Suprapubic skin (tissue), 4 donors: ENCODE measurements around the gene UNCX. TPM values are rescaled to one million over a fixed set of nuclear protein-coding genes. Genes with fewer than 3 reads are reported as not detected.

Experiments
- DNase-seq, 2 donors: peaks; one replicate each; pipeline ENCODE4 v3.0.0-alpha.2; 2019; ENCODE audit warnings: low spot score in 2 of 2
- H3K27ac ChIP-seq: fragments of 200-600 bp; sonication (generic); one replicate; pipeline ENCODE4 v1.5.1; 2019
- H3K27me3 ChIP-seq: fragments of 200-600 bp; sonication (generic); one replicate; pipeline ENCODE4 v1.5.1; 2019
- H3K36me3 ChIP-seq: fragments of 200-600 bp; sonication (generic); one replicate; pipeline ENCODE4 v1.5.1; 2019
- H3K4me1 ChIP-seq: fragments of 200-600 bp; sonication (generic); one replicate; pipeline ENCODE4 v1.5.1; 2019
- H3K4me3 ChIP-seq: fragments of 200-600 bp; sonication (generic); one replicate; pipeline ENCODE4 v1.5.1; 2019; ENCODE audit warnings: mild to moderate bottlenecking
- H3K9me3 ChIP-seq: fragments of 200-600 bp; sonication (generic); one replicate; pipeline ENCODE4 v1.5.1; 2019
- CTCF ChIP-seq, 2 donors: fragments of 200-600 bp in 1 of 2; fragments of 450-650 bp in 1 of 2; sonication (generic) in 1 of 2; IDR thresholded peaks; one replicate each; pipeline ENCODE4 v1.5.1; 2016 to 2019; ENCODE audit warnings: antibody characterized with exemption in 2 of 2, mild to moderate bottlenecking in 1 of 2, moderate library complexity in 1 of 2
- EP300 ChIP-seq: sonication (generic); formaldehyde crosslinking; IDR thresholded peaks from one replicate; pipeline ENCODE4 v1.6.1; 2017; ENCODE audit warnings: antibody characterized with exemption
- POLR2A ChIP-seq, 2 donors: fragments of 450-650 bp; IDR thresholded peaks; one replicate each; pipeline ENCODE4 v1.6.1; 2017; ENCODE audit warnings: antibody characterized with exemption in 2 of 2, mild to moderate bottlenecking in 2 of 2, moderate library complexity in 2 of 2
- POLR2AphosphoS5 ChIP-seq, 3 donors: sonication (generic); formaldehyde crosslinking; IDR thresholded peaks; one replicate each; pipeline ENCODE4 v1.6.1; 2017; ENCODE audit warnings: antibody characterized with exemption in 3 of 3
- WGBS: methylation state at CpG from one replicate; pipeline ENCODE4 v1.1.5; 2018; 5-methylcytosine and 5-hydroxymethylcytosine counted together
- total RNA-seq, 4 donors: library from RNA; depleted of rRNA; stranded (reverse); fragments of >200 nt; gene quantifications; one replicate each; pipeline ENCODE4 v1.1.0, GENCODE V29; 2016

The UNCX gene
- total RNA-seq, 4 donors from 2014 or later, result not detected

- TF ChIP-seq POLR2AphosphoS5 (IDR thresholded peaks at IDR 0.05) (no peak), EP300 (no peak), CTCF (IDR thresholded peaks at IDR 0.05) (no peak), POLR2A (IDR thresholded peaks at IDR 0.05) (no peak)
- 1% methylated on average over 32 of the region's 66 CpGs for WGBS
- Histone ChIP-seq H3K4me1 (peaks cover 42% of the 10 kb centered on the region), H3K4me3 (no peak overlapping the region), H3K9me3 (no peaks in the 10 kb centered on the region), H3K36me3 (no peaks in the 10 kb centered on the region), H3K27me3 (peaks cover 100% of the 10 kb centered on the region), H3K27ac (no peak overlapping the region)
- peak in 1 of 2 donors; percentile 46 for DNase-seq
Observed at GRCh38 chr7:1235501-1236131, 2.9 kb downstream of the UNCX start.

GRCh38 chr7:1236132-1236661 is 3.5 kb downstream of the UNCX start:
- H3K9me3 ChIP-seq, result no peaks in the 10 kb centered on the region
- no peak overlapping the region for H3K27ac ChIP-seq
- TF ChIP-seq POLR2AphosphoS5 (IDR thresholded peaks at IDR 0.05), result no peak
- TF ChIP-seq EP300, result no peak
- TF ChIP-seq POLR2A (IDR thresholded peaks at IDR 0.05), result no peak
- TF ChIP-seq CTCF (IDR thresholded peaks at IDR 0.05), result no peak
- peaks cover 42% of the 10 kb centered on the region for H3K4me1 ChIP-seq
- H3K27me3 ChIP-seq, result peaks cover 100% of the 10 kb centered on the region
- no peaks in the 10 kb centered on the region for H3K36me3 ChIP-seq
- WGBS, result under 1% methylated on average over 24 of the region's 87 CpGs
- peak overlapping the region; percentile 24 for H3K4me3 ChIP-seq
- no peak for DNase-seq

GRCh38 chr7:1236831-1237701 is 4.4 kb downstream of the UNCX start:
- Histone ChIP-seq H3K4me3 (no peak overlapping the region), H3K27ac (no peak overlapping the region), H3K36me3 (no peaks in the 10 kb centered on the region), H3K4me1 (peaks cover 45% of the 10 kb centered on the region), H3K27me3 (peaks cover 100% of the 10 kb centered on the region), H3K9me3 (no peaks in the 10 kb centered on the region)
- 4% methylated on average over 46 of the region's 83 CpGs for WGBS
- TF ChIP-seq EP300, result no peak
- TF ChIP-seq POLR2A (IDR thresholded peaks at IDR 0.05), result no peak
- TF ChIP-seq CTCF (IDR thresholded peaks at IDR 0.05), result no peak
- no peak for TF ChIP-seq POLR2AphosphoS5 (IDR thresholded peaks at IDR 0.05)
- DNase-seq, result no peak

- no peak for DNase-seq
- no peak for TF ChIP-seq POLR2AphosphoS5 (IDR thresholded peaks at IDR 0.05)
- TF ChIP-seq POLR2A (IDR thresholded peaks at IDR 0.05), result no peak
- no peak for TF ChIP-seq EP300
- TF ChIP-seq CTCF (IDR thresholded peaks at IDR 0.05), result no peak
- H3K4me3 ChIP-seq, result no peak overlapping the region
- 9% methylated on average over 25 of the region's 29 CpGs for WGBS
- H3K4me1 ChIP-seq, result peaks cover 45% of the 10 kb centered on the region
- H3K27ac ChIP-seq, result no peak overlapping the region
- peaks cover 100% of the 10 kb centered on the region for H3K27me3 ChIP-seq
- H3K9me3 ChIP-seq, result no peaks in the 10 kb centered on the region
- H3K36me3 ChIP-seq, result no peaks in the 10 kb centered on the region
Observed at GRCh38 chr7:1237704-1238255, 5.1 kb downstream of the UNCX start.

GRCh38 chr7:1238450-1238882 is 5.8 kb downstream of the UNCX start:
- no peak for TF ChIP-seq POLR2A (IDR thresholded peaks at IDR 0.05)
- Histone ChIP-seq H3K27me3 (peaks cover 100% of the 10 kb centered on the region), H3K9me3 (no peaks in the 10 kb centered on the region), H3K4me1 (peaks cover 39% of the 10 kb centered on the region), H3K27ac (no peak overlapping the region), H3K4me3 (no peak overlapping the region), H3K36me3 (no peaks in the 10 kb centered on the region)
- 21% methylated on average over 21 of the region's 21 CpGs for WGBS
- peak in 1 of 2 donors; percentile 40 for DNase-seq
